Fibroblast of lung (primary cell): Measurements from ENCODE around the gene ABHD16A. TPM values are rescaled to one million over a fixed set of nuclear protein-coding genes. Genes with fewer than 3 reads are reported as not detected.

ENCODE experiments used
- DNase-seq, 2 donors: peaks; one replicate each; pipeline versions ENCODE4 v3.0.0 to v3.0.0-alpha.2; 2010; ENCODE audit warnings: low read depth in 2 of 2
- H2AFZ ChIP-seq: 2 replicates; pipeline ENCODE4 v1.5.1; 2012; ENCODE audit warnings: low read length, control low read depth, inconsistent platforms
- H3K27ac ChIP-seq: 2 replicates; pipeline ENCODE4 v1.5.1; 2011; ENCODE audit warnings: low read length, control low read depth; ENCODE audit not compliant: insufficient read depth
- H3K27me3 ChIP-seq: 2 replicates; pipeline ENCODE4 v1.5.1; 2011; ENCODE audit warnings: mild to moderate bottlenecking, low read length; ENCODE audit not compliant: control insufficient read depth, insufficient read depth
- H3K36me3 ChIP-seq: 2 replicates; pipeline ENCODE4 v1.5.1; 2011; ENCODE audit warnings: low read length; ENCODE audit not compliant: control insufficient read depth, insufficient read depth
- H3K4me1 ChIP-seq: 2 replicates; pipeline ENCODE4 v1.5.1; 2011; ENCODE audit warnings: low read length; ENCODE audit not compliant: control insufficient read depth, insufficient read depth; ENCODE audit errors: extremely low read depth
- H3K4me2 ChIP-seq: 2 replicates; pipeline ENCODE4 v1.5.1; 2011; ENCODE audit warnings: low read length, control low read depth; ENCODE audit not compliant: insufficient read depth; ENCODE audit errors: extremely low read depth
- H3K4me3 ChIP-seq, 4 experiments: fragments of 200-600 bp in 1 of 4; sonication (generic) in 1 of 4; replicated peaks in 1 of 4; 2 replicates each; pipeline ENCODE4 v1.5.1; 2011 to 2016; ENCODE audit warnings: low read length in 4 of 4, low read depth in 3 of 4, mild to moderate bottlenecking in 3 of 4, control low read depth in 2 of 4, inconsistent platforms in 1 of 4, mixed read lengths in 1 of 4; ENCODE audit not compliant: insufficient read depth in 1 of 4; ENCODE audit errors: control extremely low read depth in 1 of 4
- H3K79me2 ChIP-seq: 2 replicates; pipeline ENCODE4 v1.5.1; 2012; ENCODE audit warnings: mild to moderate bottlenecking, low read length, inconsistent platforms; ENCODE audit not compliant: control insufficient read depth, insufficient read depth
- H3K9ac ChIP-seq: 2 replicates; pipeline ENCODE4 v1.5.1; 2011; ENCODE audit warnings: mild to moderate bottlenecking, low read length, control low read depth; ENCODE audit not compliant: insufficient read depth
- H3K9me3 ChIP-seq: 2 replicates; pipeline ENCODE4 v1.5.1; 2012; ENCODE audit warnings: low read depth, low read length; ENCODE audit not compliant: control insufficient read depth, insufficient read depth
- H4K20me1 ChIP-seq: 2 replicates; pipeline ENCODE4 v1.5.1; 2011; ENCODE audit warnings: low read length; ENCODE audit not compliant: control insufficient read depth, insufficient read depth; ENCODE audit errors: extremely low read depth
- CTCF ChIP-seq, 2 donors: IDR thresholded peaks in 1 of 2; conservative IDR thresholded peaks in 1 of 2; 1 replicate in 1 of 2; 2 replicates in 1 of 2; pipeline ENCODE4 v1.5.1; 2011 to 2012; ENCODE audit warnings: low read length in 2 of 2, control low read depth in 1 of 2, inconsistent platforms in 1 of 2, low read depth in 1 of 2, mild to moderate bottlenecking in 1 of 2
- EZH2 ChIP-seq: IDR thresholded peaks from 2 replicates; pipeline ENCODE4 v1.5.1; 2012; ENCODE audit warnings: low read length, control low read depth, mild to moderate bottlenecking; ENCODE audit errors: missing control alignments
- polyA plus RNA-seq, 2 donors: library from polyadenylated mRNA; depleted of rRNA in 1 of 2; stranded (reverse) in 1 of 2; unstranded in 1 of 2; fragments of >200 nt; gene quantifications; 2 replicates each; pipeline ENCODE4 v1.2.1, GENCODE V29; 2011 to 2012; ENCODE audit warnings: missing spikeins in 1 of 2
- total RNA-seq: library from RNA; depleted of rRNA; stranded (reverse); fragments of >200 nt; gene quantifications from 2 replicates; pipeline ENCODE4 v1.2.1, GENCODE V29; 2014

The ABHD16A gene
- total and polyA plus RNA-seq, 2 donors (not counting 1 experiment from before 2014, with no cell fraction given): 25.1 to 72.0 TPM

GRCh38 chr6:31639043-31639442 is 64.1 kb downstream of the ABHD16A start:
- TF ChIP-seq EZH2: no peak
- no peak for TF ChIP-seq CTCF (conservative IDR thresholded peaks at IDR 0.05 in 1 of 2, IDR thresholded peaks at IDR 0.05 in 1 of 2; ENCODE audit: low read depth in 1 of 2, low read length in 2 of 2)
- no peaks in the 10 kb centered on the region for H4K20me1 ChIP-seq
- no peak overlapping the region for H3K9ac ChIP-seq
- no peak overlapping the region for H3K4me3 ChIP-seq
- no peak for DNase-seq
- no peak overlapping the region for H3K4me2 ChIP-seq
- no peaks in the 10 kb centered on the region for H3K27me3 ChIP-seq
- peaks cover 44% of the 10 kb centered on the region for H3K36me3 ChIP-seq
- H3K27ac ChIP-seq: no peak overlapping the region
- no peaks in the 10 kb centered on the region for H3K79me2 ChIP-seq
- H3K9me3 ChIP-seq: no peaks in the 10 kb centered on the region
- no peaks in the 10 kb centered on the region for H3K4me1 ChIP-seq
- no peak overlapping the region for H2AFZ ChIP-seq

Other genes starting within 250 kb of the ABHD16A start
Only the 30 nearest of the 39 such genes appear.
- 4.1 and 11.2 TPM in 2 replicates for gene ATP6V1G2, start 156.7 kb downstream of the ABHD16A start, total RNA-seq
- gene ATP6V1G2, start 156.7 kb downstream of the ABHD16A start, polyA plus RNA-seq: 9.1 and 16.0 TPM in 2 replicates
- 44.3 and 47.5 TPM in 2 replicates for gene NFKBIL1, start 155.7 kb downstream of the ABHD16A start, total RNA-seq
- gene NFKBIL1, start 155.7 kb downstream of the ABHD16A start, polyA plus RNA-seq: 3.7 and 5.1 TPM in 2 replicates
- gene LTA, start 131.0 kb downstream of the ABHD16A start, total RNA-seq: not detected in 2 replicates
- gene LTA, start 131.0 kb downstream of the ABHD16A start, polyA plus RNA-seq: not detected in 2 replicates
- gene TNF, start 127.8 kb downstream of the ABHD16A start, total RNA-seq: not detected in 2 replicates
- not detected in 2 replicates for gene TNF, start 127.8 kb downstream of the ABHD16A start, polyA plus RNA-seq
- not detected in 2 replicates for gene LTB, start 120.9 kb downstream of the ABHD16A start, total RNA-seq
- not detected in 2 replicates for gene LTB, start 120.9 kb downstream of the ABHD16A start, polyA plus RNA-seq
- not detected in 2 replicates for gene LST1, start 117.0 kb downstream of the ABHD16A start, total RNA-seq
- not detected in 2 replicates for gene LST1, start 117.0 kb downstream of the ABHD16A start, polyA plus RNA-seq
- gene NCR3, start 110.3 kb downstream of the ABHD16A start, total RNA-seq: not detected in 2 replicates
- not detected in 2 replicates for gene NCR3, start 110.3 kb downstream of the ABHD16A start, polyA plus RNA-seq
- gene AIF1, start 88.1 kb downstream of the ABHD16A start, total RNA-seq: not detected in 2 replicates
- not detected in 2 replicates for gene AIF1, start 88.1 kb downstream of the ABHD16A start, polyA plus RNA-seq
- gene PRRC2A, start 82.6 kb downstream of the ABHD16A start, total RNA-seq: 22.9 and 46.6 TPM in 2 replicates
- gene PRRC2A, start 82.6 kb downstream of the ABHD16A start, polyA plus RNA-seq: 26.9 and 50.7 TPM in 2 replicates
- 90.9 and 124 TPM in 2 replicates for gene BAG6, start 50.7 kb downstream of the ABHD16A start, total RNA-seq
- 75.3 and 111 TPM in 2 replicates for gene BAG6, start 50.7 kb downstream of the ABHD16A start, polyA plus RNA-seq
- 0.99 and 1.0 TPM in 2 replicates for gene APOM, start 47.4 kb downstream of the ABHD16A start, total RNA-seq
- 3.9 and 5.4 TPM in 2 replicates for gene APOM, start 47.4 kb downstream of the ABHD16A start, polyA plus RNA-seq
- 20.6 and 26.2 TPM in 2 replicates for gene C6orf47, start 42.5 kb downstream of the ABHD16A start, total RNA-seq
- 6.6 and 7.9 TPM in 2 replicates for gene C6orf47, start 42.5 kb downstream of the ABHD16A start, polyA plus RNA-seq
- gene GPANK1, start 38.3 kb downstream of the ABHD16A start, total RNA-seq: 15.0 and 17.2 TPM in 2 replicates
- 12.7 and 13.1 TPM in 2 replicates for gene GPANK1, start 38.3 kb downstream of the ABHD16A start, polyA plus RNA-seq
- gene CSNK2B, start 37.2 kb downstream of the ABHD16A start, total RNA-seq: 67.2 and 70.9 TPM in 2 replicates
- 84.9 and 124 TPM in 2 replicates for gene CSNK2B, start 37.2 kb downstream of the ABHD16A start, polyA plus RNA-seq
- 1.3 and 2.0 TPM in 2 replicates for gene LY6G5B, start 33.3 kb downstream of the ABHD16A start, total RNA-seq
- gene LY6G5B, start 33.3 kb downstream of the ABHD16A start, polyA plus RNA-seq: 2.8 and 2.9 TPM in 2 replicates
- 0.51 and 0.83 TPM in 2 replicates for gene LY6G5C, start 22.3 kb downstream of the ABHD16A start, total RNA-seq
- 2.0 and 2.9 TPM in 2 replicates for gene LY6G5C, start 22.3 kb downstream of the ABHD16A start, polyA plus RNA-seq
- not detected in 2 replicates for gene LY6G6F, start 3.5 kb upstream of the ABHD16A start, total RNA-seq
- gene LY6G6F, start 3.5 kb upstream of the ABHD16A start, polyA plus RNA-seq: not detected in 2 replicates
- gene LY6G6D, start 12.0 kb upstream of the ABHD16A start, total RNA-seq: not detected in 2 replicates
- gene LY6G6D, start 12.0 kb upstream of the ABHD16A start, polyA plus RNA-seq: not detected in 2 replicates
- gene LY6G6C, start 18.4 kb upstream of the ABHD16A start, total RNA-seq: not detected in 2 replicates
- not detected in 2 replicates for gene LY6G6C, start 18.4 kb upstream of the ABHD16A start, polyA plus RNA-seq
- not detected in 2 replicates for gene MPIG6B, start 20.0 kb upstream of the ABHD16A start, total RNA-seq
- gene MPIG6B, start 20.0 kb upstream of the ABHD16A start, polyA plus RNA-seq: not detected in 2 replicates
- gene DDAH2, start 26.0 kb upstream of the ABHD16A start, total RNA-seq: 97.3 and 119 TPM in 2 replicates
- 42.5 and 43.4 TPM in 2 replicates for gene DDAH2, start 26.0 kb upstream of the ABHD16A start, polyA plus RNA-seq
- gene CLIC1, start 33.2 kb upstream of the ABHD16A start, total RNA-seq: 439 and 615 TPM in 2 replicates
- gene CLIC1, start 33.2 kb upstream of the ABHD16A start, polyA plus RNA-seq: 639 and 788 TPM in 2 replicates
- 2.3 and 4.3 TPM in 2 replicates for gene MSH5, start 36.7 kb upstream of the ABHD16A start, total RNA-seq
- gene MSH5, start 36.7 kb upstream of the ABHD16A start, polyA plus RNA-seq: 6.0 and 11.1 TPM in 2 replicates
- gene SAPCD1, start 59.3 kb upstream of the ABHD16A start, total RNA-seq: 0.26 and 0.50 TPM in 2 replicates
- 1.3 and 1.4 TPM in 2 replicates for gene SAPCD1, start 59.3 kb upstream of the ABHD16A start, polyA plus RNA-seq
- gene VWA7, start 74.0 kb upstream of the ABHD16A start, total RNA-seq: under 0.01 and 0.66 TPM in 2 replicates
- gene VWA7, start 74.0 kb upstream of the ABHD16A start, polyA plus RNA-seq: 0.16 and 0.60 TPM in 2 replicates
- 29.8 and 53.5 TPM in 2 replicates for gene VARS1, start 92.4 kb upstream of the ABHD16A start, total RNA-seq
- gene VARS1, start 92.4 kb upstream of the ABHD16A start, polyA plus RNA-seq: 16.0 and 31.0 TPM in 2 replicates
- gene LSM2, start 103.6 kb upstream of the ABHD16A start, total RNA-seq: 23.1 and 24.3 TPM in 2 replicates
- gene LSM2, start 103.6 kb upstream of the ABHD16A start, polyA plus RNA-seq: 34.7 and 68.1 TPM in 2 replicates
- 2.1 and 3.1 TPM in 2 replicates for gene HSPA1L, start 112.0 kb upstream of the ABHD16A start, total RNA-seq
- gene HSPA1L, start 112.0 kb upstream of the ABHD16A start, polyA plus RNA-seq: 0.74 and 0.75 TPM in 2 replicates
- gene HSPA1A, start 112.2 kb upstream of the ABHD16A start, total RNA-seq: 70.0 and 111 TPM in 2 replicates
- gene HSPA1A, start 112.2 kb upstream of the ABHD16A start, polyA plus RNA-seq: 61.2 and 66.3 TPM in 2 replicates
- gene HSPA1B, start 124.4 kb upstream of the ABHD16A start, total RNA-seq: 115 and 152 TPM in 2 replicates
- 35.5 and 60.2 TPM in 2 replicates for gene HSPA1B, start 124.4 kb upstream of the ABHD16A start, polyA plus RNA-seq